GM23248 (cell line): Measurements from ENCODE around the gene CDCA8.

Experiments
- EZH2 ChIP-seq: fragments of 200-600 bp; sonication (generic); IDR thresholded peaks from 2 replicates; pipeline ENCODE4 v1.6.1; 2018; ENCODE audit warnings: antibody characterized with exemption, mild to moderate bottlenecking; ENCODE audit not compliant: insufficient read depth, poor library complexity, severe bottlenecking
- EZH2phosphoT487 ChIP-seq: fragments of 200-600 bp; sonication (generic); IDR thresholded peaks from 2 replicates; pipeline ENCODE4 v1.6.1; 2018; ENCODE audit warnings: antibody characterized with exemption, moderate library complexity, mild to moderate bottlenecking, low read depth; ENCODE audit not compliant: insufficient read depth

- TF ChIP-seq EZH2: no peak
- no peak for TF ChIP-seq EZH2phosphoT487
Measured at GRCh38 chr1:37666241-37666867, 26.0 kb upstream of the CDCA8 start.
